Heart left ventricle (tissue), 16 donors: ENCODE measurements around the gene NECTIN1. TPM values are rescaled to one million over a fixed set of nuclear protein-coding genes. Genes with fewer than 3 reads are reported as not detected.

ENCODE experiments used
- ATAC-seq, 4 donors: fragments of 200-7000 bp; cut with Tn5 transposase; one replicate each; pipeline ENCODE4 v1.9.1; 2020 to 2022; ENCODE audit warnings: moderate library complexity in 4 of 4, mild to moderate bottlenecking in 3 of 4, moderate number of reproducible peaks in 1 of 4
- DNase-seq, 5 donors: peaks; one replicate each; pipeline ENCODE4 v3.0.0-alpha.2; 2020
- H3K27ac ChIP-seq, 12 donors: fragments of 200-600 bp; sonication (generic) in 4 of 12; one replicate each; pipeline versions ENCODE4 v1.5.0 to v1.8.0; 2016 to 2022; ENCODE audit warnings: mild to moderate bottlenecking in 2 of 12
- H3K27me3 ChIP-seq, 9 donors: fragments of 200-600 bp; sonication (generic) in 2 of 9; one replicate each; pipeline versions ENCODE4 v1.5.1 to v1.8.0; 2016 to 2022; ENCODE audit warnings: mild to moderate bottlenecking in 3 of 9
- H3K36me3 ChIP-seq, 9 donors: fragments of 200-600 bp; sonication (generic) in 2 of 9; one replicate each; pipeline versions ENCODE4 v1.5.0 to v1.8.0; 2018 to 2022; ENCODE audit warnings: mild to moderate bottlenecking in 2 of 9
- H3K4me1 ChIP-seq, 12 donors: fragments of 200-600 bp; sonication (generic) in 4 of 12; one replicate each; pipeline versions ENCODE4 v1.5.0 to v1.8.0; 2016 to 2022; ENCODE audit warnings: mild to moderate bottlenecking in 3 of 12
- H3K4me3 ChIP-seq, 12 donors: fragments of 200-600 bp; sonication (generic) in 4 of 12; one replicate each; pipeline versions ENCODE4 v1.5.0 to v1.8.0; 2017 to 2022; ENCODE audit warnings: mild to moderate bottlenecking in 9 of 12, moderate library complexity in 4 of 12
- H3K9me3 ChIP-seq, 12 donors: fragments of 200-600 bp; sonication (generic) in 4 of 12; one replicate each; pipeline versions ENCODE4 v1.5.0 to v1.8.0; 2016 to 2022; ENCODE audit warnings: mild to moderate bottlenecking in 1 of 12
- POLR2A ChIP-seq, 2 donors: fragments of 450-650 bp; IDR thresholded peaks; one replicate each; pipeline ENCODE4 v1.6.1; 2017; ENCODE audit warnings: antibody characterized with exemption in 2 of 2, mild to moderate bottlenecking in 2 of 2, moderate library complexity in 2 of 2
- WGBS, 4 donors: extraction: QIAGEN DNeasy Blood & Tissue Kit in 2 of 4; methylation state at CpG; one replicate each; pipeline versions ENCODE4 v1.1.5 to v1.1.7; 2013 to 2018; 5-methylcytosine and 5-hydroxymethylcytosine counted together
- intact Hi-C, 10 donors: fragments of 100-400 bp; cut with DNase I; formaldehyde crosslinking; loops; one replicate each; pipeline versions ENCODE4 v1.11.1 to v1.14.2; 2022
- polyA plus RNA-seq, 2 donors: library from polyadenylated mRNA; stranded (reverse); fragments of 200-250 nt; gene quantifications; one replicate each; pipeline ENCODE4 v1.2.3, GENCODE V29; 2013
- total RNA-seq, 9 donors: library from RNA; depleted of rRNA in 2 of 9; stranded (reverse); fragments of >200 nt in 2 of 9; fragmentation: NEBNext Ultra II Directional in 3 of 9; extraction: Animal tissue kit (Norgen Biotek cat#: 25700) in 3 of 9; gene quantifications; one replicate each; pipeline versions ENCODE4 v1.1.0 to v1.2.4, GENCODE V29; 2016 to 2023
- TF ChIP-seq, protein P1 (sequence below), 12 donors: fragments of 200-600 bp; sonication (generic) in 4 of 12; IDR thresholded peaks; one replicate each; pipeline versions ENCODE4 v1.5.0 to v1.8.0; 2018 to 2022; ENCODE audit warnings: antibody characterized with exemption in 12 of 12, mild to moderate bottlenecking in 5 of 12
- donor health status: ischemic (EF 13 %, LVEDD 7.1; RV severe dilation, severe dysfunction).
- donor health status: healthy with polysubstance abuse.
- donor health status: DM: no; HTN: yes; CAD: no.
- donor health status: DM: no; HTN: no; CAD: no.
- donor health status: ischemic (EF 25% LVEDD 6.9; RV normal size, moderate dysfunction).
- donor health status: ischemic (EF 25% LVEDD 5.7; RV mildly dilated, moderate dysfunction).
- donor health status: healthy.
- donor health status: DM: yes; HTN: yes; CAD: no.
- donor health status: ischemic (EF 35%, LVEDD 5.7; RV mildly dilated, moderate dysfunction).
- donor health status: nonischemic (EF 11% LVEDD 7.7; RV severe dilation, severe dysfunction).
- donor health status: DM: yes; HTN: yes; CAD: no.
- donor health status: PGD.
- donor health status: ischemic (EF 29% LVEDD 5.4; RV normal size, mild dysfunction).
- donor health status: nonischemic (EF 23%, LVEDD 6.1; RV moderate dilation, normal function).

The NECTIN1 gene
- total and polyA plus RNA-seq, 11 donors: 5.8 to 28.6 (median 18.5) TPM

DNA sequence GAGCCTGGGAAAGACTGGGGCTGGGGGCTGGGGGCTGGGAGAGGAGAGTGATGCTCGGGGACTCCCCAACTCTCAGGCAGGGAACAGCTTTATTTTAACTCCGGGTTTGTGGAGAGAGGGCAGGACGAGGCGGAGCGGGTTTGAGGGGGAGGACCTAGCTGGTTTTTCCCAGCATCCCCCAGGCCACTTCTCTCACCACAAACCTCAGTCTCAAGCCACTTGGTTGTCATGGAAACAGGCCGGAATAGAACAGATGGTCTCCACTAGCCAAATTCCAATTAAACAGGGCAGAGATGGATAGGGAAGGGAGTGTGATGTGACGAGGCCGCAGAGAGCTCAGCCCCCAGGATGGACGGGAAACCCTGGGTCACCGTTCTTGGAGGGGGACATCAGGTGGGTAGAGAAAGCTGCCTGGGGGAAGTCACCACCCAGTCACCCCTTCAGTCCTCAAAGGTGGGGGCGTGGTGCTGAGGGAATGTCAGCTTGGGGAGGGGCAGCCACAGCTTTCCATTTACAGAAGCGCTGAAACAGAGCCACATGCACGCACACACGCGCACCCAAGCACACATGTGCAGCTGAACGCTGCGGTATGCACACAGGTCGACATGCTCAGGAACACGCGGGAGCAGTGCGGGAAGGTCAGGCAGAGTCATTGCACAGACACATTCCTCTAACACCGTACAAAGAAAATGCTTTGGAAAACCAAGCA, 19.2 kb downstream of the NECTIN1 start:
- Histone ChIP-seq H3K4me3 (no peak overlapping the region), H3K36me3 (no peaks in the 10 kb centered on the region), H3K9me3 (no peaks in the 10 kb centered on the region), H3K27me3 (no peaks in the 10 kb centered on the region), H3K4me1 (peaks cover 0 to 13% (median 0%) of the 10 kb centered on the region in 12 donors), H3K27ac (no peak overlapping the region)
- 64 to 75% (median 70%) methylated on average over 21 to 22 of the region's 22 CpGs for WGBS, 4 donors
- DNase-seq: peak in 4 of 5 donors; percentile 52 to 56 (median 54)
- intact Hi-C loops: no loop called here
- no peak for TF ChIP-seq POLR2A (IDR thresholded peaks at IDR 0.05)
- TF ChIP-seq, protein P1, sequence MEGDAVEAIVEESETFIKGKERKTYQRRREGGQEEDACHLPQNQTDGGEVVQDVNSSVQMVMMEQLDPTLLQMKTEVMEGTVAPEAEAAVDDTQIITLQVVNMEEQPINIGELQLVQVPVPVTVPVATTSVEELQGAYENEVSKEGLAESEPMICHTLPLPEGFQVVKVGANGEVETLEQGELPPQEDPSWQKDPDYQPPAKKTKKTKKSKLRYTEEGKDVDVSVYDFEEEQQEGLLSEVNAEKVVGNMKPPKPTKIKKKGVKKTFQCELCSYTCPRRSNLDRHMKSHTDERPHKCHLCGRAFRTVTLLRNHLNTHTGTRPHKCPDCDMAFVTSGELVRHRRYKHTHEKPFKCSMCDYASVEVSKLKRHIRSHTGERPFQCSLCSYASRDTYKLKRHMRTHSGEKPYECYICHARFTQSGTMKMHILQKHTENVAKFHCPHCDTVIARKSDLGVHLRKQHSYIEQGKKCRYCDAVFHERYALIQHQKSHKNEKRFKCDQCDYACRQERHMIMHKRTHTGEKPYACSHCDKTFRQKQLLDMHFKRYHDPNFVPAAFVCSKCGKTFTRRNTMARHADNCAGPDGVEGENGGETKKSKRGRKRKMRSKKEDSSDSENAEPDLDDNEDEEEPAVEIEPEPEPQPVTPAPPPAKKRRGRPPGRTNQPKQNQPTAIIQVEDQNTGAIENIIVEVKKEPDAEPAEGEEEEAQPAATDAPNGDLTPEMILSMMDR (IDR thresholded peaks at IDR 0.05): no peak
- peak; percentile 27 to 82 (median 52) for ATAC-seq

DNA sequence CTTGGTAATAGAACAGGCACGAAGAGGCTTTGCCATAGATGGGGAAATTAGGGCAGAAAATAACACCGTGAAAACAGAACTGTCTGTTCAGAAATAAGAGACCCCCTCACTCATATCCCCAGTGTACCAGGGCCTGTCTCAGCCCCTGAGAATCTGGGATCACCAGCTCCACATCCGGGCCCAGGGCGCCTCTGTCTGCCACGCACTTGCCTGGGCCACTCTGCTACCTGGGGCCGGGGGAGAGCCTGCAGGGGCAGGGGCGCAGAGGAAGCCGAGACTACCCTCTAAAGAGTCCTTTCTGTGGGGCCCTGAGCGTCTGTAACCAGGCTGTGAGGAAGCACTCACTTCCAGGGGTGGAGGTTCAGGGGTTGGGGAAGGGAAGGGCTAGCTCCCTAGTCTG, 19.8 kb downstream of the NECTIN1 start:
- 77 to 80% (median 79%) methylated on average over 9 of the region's 9 CpGs for WGBS, 4 donors
- H3K27me3 ChIP-seq: no peaks in the 10 kb centered on the region
- intact Hi-C loops: no loop called here
- H3K4me1 ChIP-seq: peaks cover 0 to 13% (median 0%) of the 10 kb centered on the region in 12 donors
- H3K9me3 ChIP-seq: no peaks in the 10 kb centered on the region
- ATAC-seq (peak in 1 of 4 donors; percentile 16), DNase-seq (peak in 1 of 5 donors; percentile 20)
- no peak overlapping the region for H3K4me3 ChIP-seq
- H3K27ac ChIP-seq: peak overlapping the region in 2 of 12 donors; percentile 13 to 23
- H3K36me3 ChIP-seq: no peaks in the 10 kb centered on the region
- no peak for TF ChIP-seq POLR2A (IDR thresholded peaks at IDR 0.05)
- TF ChIP-seq, protein P1 (IDR thresholded peaks at IDR 0.05): no peak

DNA sequence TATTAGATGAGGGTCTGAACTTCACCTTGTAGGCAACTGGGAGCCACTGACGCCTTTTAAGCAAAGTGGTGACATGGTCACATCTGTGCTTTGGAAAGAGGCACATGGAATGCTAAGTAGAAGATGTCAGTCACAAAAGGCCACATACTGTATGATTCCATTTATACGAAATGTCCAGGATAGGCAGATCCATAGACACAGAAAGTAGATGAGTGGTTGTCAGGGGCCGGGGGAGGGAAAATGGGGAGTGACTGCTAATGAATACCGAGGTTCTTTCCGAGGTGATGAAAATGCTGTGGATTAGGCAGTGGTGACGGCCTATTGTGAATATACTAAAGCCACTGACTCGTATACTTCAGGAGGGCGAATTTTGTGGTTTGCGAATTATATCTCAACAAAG, 20.6 kb downstream of the NECTIN1 start:
- no peak for TF ChIP-seq POLR2A (IDR thresholded peaks at IDR 0.05)
- TF ChIP-seq, protein P1 (IDR thresholded peaks at IDR 0.05): no peak
- Histone ChIP-seq H3K27ac (no peak overlapping the region), H3K27me3 (no peaks in the 10 kb centered on the region), H3K4me3 (no peak overlapping the region), H3K36me3 (no peaks in the 10 kb centered on the region), H3K9me3 (no peaks in the 10 kb centered on the region), H3K4me1 (peaks cover 0 to 13% (median 0%) of the 10 kb centered on the region in 12 donors)
- DNase-seq: peak in 1 of 5 donors; percentile 5
- intact Hi-C loops: no loop called here
- 83 to 88% (median 83%) methylated on average over 9 of the region's 9 CpGs for WGBS, 4 donors
- no peak for ATAC-seq

DNA sequence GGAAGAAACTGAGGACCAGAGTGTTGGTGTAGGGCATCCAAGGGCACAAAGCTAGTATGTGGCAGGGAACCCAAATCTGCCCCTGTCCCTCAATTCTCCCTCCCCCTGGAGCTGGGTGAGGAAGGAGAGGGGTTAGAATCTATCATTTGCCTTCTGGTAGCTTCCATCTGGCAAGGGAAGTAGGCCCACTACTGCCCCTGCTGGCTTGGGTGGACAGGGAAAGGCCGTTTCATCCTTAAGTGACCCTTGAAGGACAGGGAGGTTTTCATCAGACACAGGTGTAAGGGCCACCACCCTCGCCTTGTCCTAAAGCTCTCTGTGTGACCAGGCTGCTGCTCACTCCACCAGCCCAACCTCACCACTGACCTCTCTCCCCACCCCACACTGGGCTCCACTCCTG, 22.1 kb downstream of the NECTIN1 start:
- Histone ChIP-seq H3K36me3 (no peaks in the 10 kb centered on the region), H3K4me3 (no peak overlapping the region), H3K27ac (no peak overlapping the region), H3K4me1 (peaks cover 0 to 13% (median 4%) of the 10 kb centered on the region in 12 donors), H3K27me3 (no peaks in the 10 kb centered on the region), H3K9me3 (no peaks in the 10 kb centered on the region)
- WGBS, 4 donors: 83 to 95% (median 86%) methylated on average over 2 of the region's 2 CpGs
- DNase-seq: peak in 1 of 5 donors; percentile 17
- ATAC-seq: no peak
- TF ChIP-seq POLR2A (IDR thresholded peaks at IDR 0.05): no peak
- TF ChIP-seq, protein P1 (IDR thresholded peaks at IDR 0.05): peak in 3 of 12 donors; percentile 11 to 21 (median 19)
- intact Hi-C loops: no loop called here
